SW480 (cell line): ENCODE data around the gene ZNG1C.
"Not testable (repeated sequence)": the region's sequence is repeated elsewhere in the genome, so short reads cannot be mapped to it uniquely, and the experiment has no call there.

Experiments
- DNase-seq: peaks from one replicate; pipeline ENCODE4 v3.0.0-alpha.2; 2016; ENCODE audit warnings: low spot score

ZNG1C gene

GRCh38 chr9:68241683-68242082, at the start of gene ZNG1C:
Gene ZNG1C (plus strand): TSS chr9:68241983. CDS start chr9:68242032, 49 bp downstream.
- not testable (repeated sequence) for DNase-seq

DNA sequence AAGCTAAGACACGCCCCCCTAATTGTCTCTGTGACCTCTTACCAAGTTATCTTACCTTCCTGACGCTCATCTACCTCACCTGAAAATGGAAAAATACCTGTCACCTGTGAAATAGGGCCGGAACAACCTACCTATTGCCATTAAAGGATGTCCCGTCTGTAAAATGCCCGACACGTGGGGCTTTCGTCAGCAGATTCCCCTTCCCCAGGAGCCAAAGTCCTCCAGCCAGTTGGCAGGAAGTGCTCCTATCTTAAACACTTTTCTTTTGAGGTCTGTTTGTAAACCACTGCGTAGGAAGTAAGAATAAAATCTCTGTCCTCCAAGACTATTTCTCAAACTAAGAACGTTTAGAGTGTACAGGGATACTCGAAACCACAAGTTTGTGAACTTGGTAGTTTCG, 654 bp downstream of the ZNG1C start:
- not testable (repeated sequence) for DNase-seq

DNA sequence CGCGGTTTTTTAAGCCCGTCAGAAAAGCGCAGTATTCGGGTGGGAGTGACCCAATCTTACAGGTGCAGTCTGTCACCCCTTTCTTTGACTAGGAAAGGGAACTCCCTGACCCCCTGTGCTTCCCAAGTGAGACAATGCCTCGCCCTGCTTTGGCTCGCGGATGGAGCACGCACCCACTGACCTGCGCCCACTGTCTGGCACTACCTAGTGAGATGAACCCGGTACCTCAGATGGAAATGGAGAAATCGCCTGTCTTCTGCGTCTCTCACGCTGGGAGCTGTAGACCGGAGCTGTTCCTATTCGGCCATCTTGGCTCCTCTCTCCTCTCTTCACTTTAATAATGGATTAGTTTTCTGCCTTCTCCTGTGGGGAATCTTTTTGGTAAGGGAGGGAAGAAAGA, 39.3 kb downstream of the ZNG1C start:
- not testable (repeated sequence) for DNase-seq

DNA sequence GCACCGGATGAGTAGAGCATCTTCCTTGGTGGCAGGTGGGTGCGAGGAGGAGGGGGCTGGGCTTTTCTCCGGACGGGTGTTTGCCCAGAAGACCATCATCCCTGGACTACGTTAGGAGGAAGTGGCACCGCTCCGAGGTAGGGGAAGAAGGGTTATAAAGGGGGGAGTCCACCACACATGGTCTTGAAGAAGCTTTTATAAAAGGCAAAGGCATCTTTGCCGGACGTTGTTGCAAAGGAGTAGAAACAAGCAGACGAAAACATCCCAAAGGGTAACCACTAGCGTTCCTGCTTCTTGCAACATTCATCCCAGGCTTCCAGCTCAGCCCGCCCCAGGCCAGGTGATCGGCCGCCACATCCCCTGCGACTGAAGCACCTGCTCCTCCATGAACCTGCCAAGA, 60.8 kb downstream of the ZNG1C start, which contains the start of gene FOXD4L3:
Gene FOXD4L3, plus strand, starts transcription at position 301 of the 400 bp plus-strand sequence. Its CDS starts 85 bp downstream, at position 386.
- not testable (repeated sequence) for DNase-seq

- DNase-seq = not testable (repeated sequence)
Measured at GRCh38 chr9:68303771-68304170, 62.0 kb downstream of the ZNG1C start.

DNA sequence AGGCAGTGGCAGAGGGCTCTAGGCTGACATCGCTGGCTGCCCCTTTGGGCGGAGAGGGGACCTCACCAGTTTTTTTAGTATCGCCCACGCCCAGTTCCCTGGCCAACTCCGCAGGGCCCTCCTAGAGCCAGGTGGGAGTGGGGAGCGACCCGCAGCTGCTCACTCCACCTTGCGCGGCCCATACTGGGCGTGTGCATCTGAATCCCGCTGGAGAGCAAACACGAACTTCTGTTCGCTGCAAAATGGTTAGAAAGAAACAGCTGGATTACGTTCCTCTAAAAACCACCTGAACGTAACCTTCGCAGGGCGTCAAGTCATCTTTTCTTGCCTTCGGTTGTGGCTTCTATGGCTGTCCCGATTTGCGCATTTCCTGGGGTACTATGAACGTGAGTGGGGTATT, 62.4 kb downstream of the ZNG1C start:
- not testable (repeated sequence) for DNase-seq

- not testable (repeated sequence) for DNase-seq
Measured at GRCh38 chr9:68304777-68305176, 63.0 kb downstream of the ZNG1C start.

DNA sequence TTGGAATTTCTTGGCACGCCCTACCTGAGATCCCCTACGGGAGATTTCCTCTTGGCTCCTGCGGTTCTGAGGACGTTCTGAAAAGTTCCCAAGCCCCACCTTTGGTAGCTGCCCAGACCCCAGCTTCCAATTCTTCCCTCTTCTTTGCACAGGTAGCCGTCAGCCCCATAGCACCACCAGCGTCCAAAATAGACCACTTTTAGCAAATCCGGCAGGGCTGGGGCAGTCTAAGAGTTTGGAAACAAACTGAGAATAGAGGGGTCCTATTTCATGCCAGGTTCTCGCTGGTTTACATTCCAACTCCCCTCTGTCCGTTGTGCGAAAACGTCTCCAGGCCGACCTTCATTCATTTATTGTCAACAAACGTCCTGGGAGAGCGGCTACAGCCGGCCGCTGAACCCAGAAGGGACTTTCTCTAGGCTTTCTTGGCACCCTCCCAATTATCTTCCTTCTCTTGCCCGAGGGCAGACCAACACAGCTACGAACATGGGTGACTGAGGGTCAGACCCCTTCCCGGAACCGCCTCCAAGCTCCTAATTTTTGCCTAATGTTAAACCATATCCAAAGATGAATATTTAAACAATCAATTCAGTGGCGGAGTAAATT, 64.0 kb downstream of the ZNG1C start:
- not testable (repeated sequence) for DNase-seq

DNA sequence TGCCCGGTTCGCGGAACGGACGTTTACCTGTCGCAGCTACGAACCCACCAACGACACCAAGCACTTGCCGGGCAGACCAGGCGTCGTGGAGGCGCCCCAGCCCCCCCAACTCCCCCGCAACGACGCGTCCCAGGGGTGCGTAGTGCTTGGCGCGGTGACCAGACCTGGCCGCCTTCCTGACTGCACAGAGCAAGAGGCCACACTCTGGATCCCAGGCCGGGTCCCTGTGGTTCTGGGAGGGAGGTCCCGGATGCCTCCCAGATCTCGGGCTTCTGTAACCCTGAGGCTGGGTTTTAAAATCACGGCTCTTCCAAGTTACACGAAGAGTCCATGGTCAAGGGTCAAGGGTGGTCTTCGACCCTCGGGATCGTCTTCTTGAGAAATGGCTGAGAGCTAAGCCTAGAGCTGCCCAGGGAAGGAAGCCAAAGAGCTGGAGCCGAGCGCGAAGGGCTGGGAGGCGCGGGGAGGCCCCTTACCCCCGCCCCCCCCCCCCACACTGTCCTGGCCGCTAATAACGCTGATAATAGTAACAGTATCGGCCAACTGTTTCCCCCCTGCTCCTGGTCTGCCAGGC, 64.7 kb downstream of the ZNG1C start:
- not testable (repeated sequence) for DNase-seq

- not testable (repeated sequence) for DNase-seq
Measured at GRCh38 chr9:68307127-68307526, 65.3 kb downstream of the ZNG1C start.

GRCh38 chr9:68307654-68308053, 65.9 kb downstream of the ZNG1C start:
- not testable (repeated sequence) for DNase-seq

DNA sequence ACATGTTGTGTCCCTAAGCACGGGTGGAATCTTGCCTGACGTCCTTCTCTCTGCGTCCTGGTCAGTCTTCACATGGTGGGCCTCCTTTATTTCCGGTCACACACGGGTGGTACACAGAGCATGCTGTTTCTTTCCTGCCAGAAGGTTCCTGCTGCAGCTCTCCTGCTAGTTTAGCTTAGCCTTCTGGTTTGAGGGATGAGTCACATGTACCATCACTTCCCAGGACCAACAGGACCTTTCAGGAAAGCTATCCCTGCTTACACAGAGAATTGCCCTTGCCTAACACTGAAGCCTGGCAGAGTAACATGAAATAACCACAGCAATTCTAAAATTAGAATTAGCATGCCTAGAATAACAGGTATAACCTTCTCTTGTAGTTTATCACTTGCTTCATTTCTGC, 69.4 kb downstream of the ZNG1C start:
- not testable (repeated sequence) for DNase-seq

DNA sequence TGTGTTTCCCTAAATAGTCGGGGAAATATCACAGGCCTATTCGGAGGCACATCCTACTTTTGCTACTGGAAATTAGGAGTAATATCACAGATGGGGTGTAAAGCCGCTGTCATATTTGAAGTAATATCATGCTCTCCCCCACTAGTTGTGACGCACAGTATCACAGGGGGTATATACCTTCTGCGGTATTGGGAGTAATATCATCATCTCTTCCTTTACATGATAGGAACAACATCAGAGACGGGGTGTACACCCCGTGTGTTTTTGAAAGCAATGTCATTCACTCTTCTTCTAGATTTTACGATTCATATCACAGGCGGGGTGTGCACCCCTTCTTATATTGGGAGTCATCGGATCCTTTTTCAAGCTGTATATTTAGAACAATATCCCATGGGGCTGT, 76.4 kb downstream of the ZNG1C start:
- DNase-seq = not testable (repeated sequence)

DNA sequence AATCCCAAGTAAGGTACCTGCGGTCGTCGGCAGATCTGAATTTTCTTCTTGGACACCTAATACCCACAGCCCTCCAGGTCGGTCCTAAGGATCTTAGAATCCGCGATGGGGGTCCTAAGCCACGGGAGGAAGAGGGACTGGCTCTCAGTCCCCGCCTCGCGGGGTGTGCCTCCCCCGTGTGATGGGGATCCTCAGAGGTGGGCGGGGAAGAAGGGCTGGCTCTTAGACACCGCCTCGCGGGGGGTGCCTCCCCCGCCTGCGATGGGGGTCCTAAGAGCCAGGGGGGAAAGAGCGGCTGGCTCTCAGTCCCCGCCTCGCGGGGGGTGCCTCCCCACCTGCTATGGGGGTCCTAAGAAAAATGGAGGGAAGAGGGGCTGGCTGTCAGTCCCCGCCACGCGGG, 82.0 kb downstream of the ZNG1C start:
- DNase-seq = not testable (repeated sequence)

DNA sequence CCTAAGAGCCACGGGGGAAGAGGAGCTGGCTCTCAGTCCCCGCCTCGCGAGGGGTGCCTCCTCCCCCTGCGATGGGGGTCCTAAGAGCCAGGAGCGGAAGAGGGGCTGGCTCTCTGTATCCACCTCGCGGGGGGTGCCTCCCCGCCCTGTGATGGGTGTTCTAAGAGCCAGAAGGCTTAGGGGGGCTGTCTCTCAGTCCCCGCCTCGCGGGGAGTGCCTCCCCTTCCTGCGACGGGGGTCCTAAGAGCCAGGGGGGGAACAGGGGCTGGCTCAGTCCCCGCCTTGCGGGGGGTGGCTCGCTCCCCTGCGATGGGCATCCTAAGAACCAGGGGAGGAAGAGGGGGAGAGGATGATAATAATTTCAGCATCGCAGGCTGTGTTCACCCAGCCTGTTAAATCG, 82.7 kb downstream of the ZNG1C start:
- not testable (repeated sequence) for DNase-seq

DNA sequence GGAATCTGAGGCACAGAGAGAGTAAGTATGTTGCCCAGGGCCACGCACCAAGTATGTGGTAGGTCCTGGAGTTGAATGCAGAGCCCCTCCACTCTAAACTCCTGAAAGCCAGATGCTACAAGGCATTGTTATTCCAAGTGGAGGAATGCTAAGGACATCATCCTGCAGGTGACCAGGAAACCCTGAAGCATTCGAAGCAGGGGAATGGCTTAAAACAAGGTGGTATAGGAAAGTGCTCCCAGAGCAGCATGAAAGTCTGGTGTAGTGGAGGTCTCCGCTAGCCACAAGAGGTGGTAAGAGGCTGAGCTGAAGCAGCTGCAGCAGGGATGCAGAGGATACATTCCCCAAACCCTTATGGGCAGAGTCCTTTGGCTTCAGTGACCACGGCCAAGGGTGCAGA, 87.3 kb downstream of the ZNG1C start:
- not testable (repeated sequence) for DNase-seq

DNA sequence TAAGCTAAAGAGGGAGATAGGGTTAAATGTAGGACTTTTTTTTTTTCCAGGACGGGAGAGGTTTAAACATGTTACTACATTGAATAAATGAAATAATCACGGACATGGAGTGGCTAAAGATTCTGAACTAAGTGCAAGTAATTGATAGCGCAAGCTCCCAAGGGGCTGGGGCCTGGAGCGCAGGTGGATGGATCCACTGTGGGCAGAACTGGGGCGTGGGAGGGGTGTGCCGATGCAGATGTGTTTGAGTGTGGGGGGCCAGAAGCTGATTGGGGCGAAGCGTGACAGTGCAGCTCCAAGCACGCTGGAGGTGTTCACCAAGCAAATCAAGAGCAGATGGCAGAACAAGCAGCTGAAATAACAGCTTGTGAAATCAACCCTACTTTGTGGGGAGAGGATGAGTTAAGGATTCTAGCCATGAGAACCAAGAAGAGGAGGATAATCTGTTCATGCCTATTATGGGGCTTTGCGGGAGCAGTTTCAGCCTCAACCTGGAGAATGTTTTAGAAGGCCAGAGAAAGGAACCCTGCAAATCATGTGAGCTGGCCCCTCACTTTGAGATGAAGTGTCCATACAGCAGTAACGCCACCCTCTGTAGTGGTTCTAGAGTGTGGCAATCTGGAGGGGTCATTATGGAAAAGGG, 88.9 kb downstream of the ZNG1C start:
- DNase-seq = not testable (repeated sequence)

- DNase-seq = not testable (repeated sequence)
Measured at GRCh38 chr9:68332122-68332521, 90.3 kb downstream of the ZNG1C start.

DNA sequence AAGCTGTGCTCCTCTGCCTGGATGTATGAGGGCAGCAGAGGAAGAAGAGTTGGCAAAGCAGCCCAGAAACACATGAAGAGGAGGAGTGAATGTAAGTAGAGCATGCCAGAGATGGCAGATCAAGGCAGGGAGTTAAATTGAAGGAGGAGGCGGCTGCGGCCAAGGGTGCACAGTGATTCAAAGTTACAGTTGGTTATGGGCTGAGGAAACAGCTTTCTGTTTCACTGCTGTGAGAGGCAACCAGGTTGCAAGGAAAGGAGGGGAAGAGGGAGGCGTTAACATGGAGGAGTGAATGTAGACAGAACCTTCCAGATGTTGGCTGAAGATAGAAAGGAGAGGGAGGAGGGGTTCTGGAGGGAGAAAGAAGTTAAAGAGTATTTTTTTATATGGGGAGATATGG, 94.2 kb downstream of the ZNG1C start:
- DNase-seq = not testable (repeated sequence)

DNA sequence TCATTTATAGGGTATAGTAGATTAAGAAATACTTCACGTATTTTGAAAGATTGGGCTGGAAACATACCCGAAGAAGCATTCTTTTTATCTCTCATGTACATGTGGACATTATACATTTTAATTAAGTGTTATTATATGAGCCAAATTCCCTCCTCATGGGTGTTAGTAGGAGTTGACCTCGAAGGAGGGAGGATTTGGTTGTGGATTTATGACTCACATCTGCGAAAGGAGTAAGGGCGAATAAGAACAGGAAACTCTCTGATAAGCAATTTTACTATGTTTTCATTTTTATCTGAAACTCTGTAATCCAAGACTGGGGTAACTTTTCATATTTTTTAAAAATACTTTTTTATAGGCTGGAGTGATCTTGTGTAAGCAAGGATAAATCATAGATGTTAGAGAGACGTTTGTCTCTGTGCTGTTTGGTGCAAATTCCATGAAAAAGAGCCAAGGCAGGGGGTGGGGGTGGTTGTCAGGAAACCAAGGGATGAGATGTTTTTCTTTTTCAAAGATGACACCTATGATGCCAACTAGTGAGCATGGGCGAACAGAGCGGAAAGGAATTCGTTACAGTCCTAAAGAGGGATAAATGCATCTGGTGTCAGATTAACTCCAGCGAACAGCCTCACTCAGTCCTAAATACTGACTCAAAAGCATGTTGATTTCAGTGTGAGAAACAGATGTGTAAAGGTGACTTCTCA, 95.0 kb downstream of the ZNG1C start:
- not testable (repeated sequence) for DNase-seq

GRCh38 chr9:68338000-68338399, 96.2 kb downstream of the ZNG1C start:
- not testable (repeated sequence) for DNase-seq

DNA sequence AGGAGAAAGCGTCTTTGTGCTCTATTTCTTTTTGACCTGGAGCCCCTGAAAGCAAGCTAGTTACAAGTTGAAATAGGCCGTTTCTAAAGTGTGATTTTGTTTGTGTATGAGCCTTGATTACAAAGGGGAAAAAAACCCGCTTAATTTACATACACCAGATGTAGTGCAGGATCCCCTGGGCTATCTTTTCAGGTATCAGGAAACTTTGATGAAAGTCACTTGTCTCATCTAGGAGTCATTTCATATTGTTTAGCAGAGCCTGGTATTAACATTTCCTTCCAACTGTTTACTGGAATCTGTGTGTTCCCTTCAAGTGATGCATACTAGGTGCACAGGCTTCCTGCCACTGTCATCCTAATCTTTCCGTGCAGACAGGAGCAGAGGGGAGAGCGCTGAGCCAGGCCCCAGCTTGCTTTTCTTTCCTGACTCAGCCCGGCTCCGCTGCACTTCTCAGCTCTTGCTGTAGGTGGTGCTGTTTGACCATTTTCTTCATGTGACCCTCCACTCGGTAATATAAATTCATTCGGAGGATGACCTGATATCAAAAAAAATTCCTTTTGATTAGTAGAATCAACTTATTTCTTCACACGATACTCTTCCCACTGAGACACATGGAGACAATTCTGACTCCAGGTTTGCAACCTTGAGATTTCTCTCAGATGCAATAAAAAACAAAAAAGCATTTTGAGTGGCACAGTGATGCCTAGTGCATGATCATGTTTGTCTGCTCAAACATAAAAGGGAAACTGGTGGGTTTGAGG, 100.7 kb downstream of the ZNG1C start:
- not testable (repeated sequence) for DNase-seq
